Measurements from ENCODE around the gene ERC2. TPM values are rescaled to one million over a fixed set of nuclear protein-coding genes. Genes with fewer than 3 reads are reported as not detected.
"Not testable (repeated sequence)": the region's sequence is repeated elsewhere in the genome, so short reads cannot be mapped to it uniquely, and the experiment has no call there.

ERC2 gene
- total RNA-seq: 0.79 and 2.4 TPM in 2 replicates

DNA sequence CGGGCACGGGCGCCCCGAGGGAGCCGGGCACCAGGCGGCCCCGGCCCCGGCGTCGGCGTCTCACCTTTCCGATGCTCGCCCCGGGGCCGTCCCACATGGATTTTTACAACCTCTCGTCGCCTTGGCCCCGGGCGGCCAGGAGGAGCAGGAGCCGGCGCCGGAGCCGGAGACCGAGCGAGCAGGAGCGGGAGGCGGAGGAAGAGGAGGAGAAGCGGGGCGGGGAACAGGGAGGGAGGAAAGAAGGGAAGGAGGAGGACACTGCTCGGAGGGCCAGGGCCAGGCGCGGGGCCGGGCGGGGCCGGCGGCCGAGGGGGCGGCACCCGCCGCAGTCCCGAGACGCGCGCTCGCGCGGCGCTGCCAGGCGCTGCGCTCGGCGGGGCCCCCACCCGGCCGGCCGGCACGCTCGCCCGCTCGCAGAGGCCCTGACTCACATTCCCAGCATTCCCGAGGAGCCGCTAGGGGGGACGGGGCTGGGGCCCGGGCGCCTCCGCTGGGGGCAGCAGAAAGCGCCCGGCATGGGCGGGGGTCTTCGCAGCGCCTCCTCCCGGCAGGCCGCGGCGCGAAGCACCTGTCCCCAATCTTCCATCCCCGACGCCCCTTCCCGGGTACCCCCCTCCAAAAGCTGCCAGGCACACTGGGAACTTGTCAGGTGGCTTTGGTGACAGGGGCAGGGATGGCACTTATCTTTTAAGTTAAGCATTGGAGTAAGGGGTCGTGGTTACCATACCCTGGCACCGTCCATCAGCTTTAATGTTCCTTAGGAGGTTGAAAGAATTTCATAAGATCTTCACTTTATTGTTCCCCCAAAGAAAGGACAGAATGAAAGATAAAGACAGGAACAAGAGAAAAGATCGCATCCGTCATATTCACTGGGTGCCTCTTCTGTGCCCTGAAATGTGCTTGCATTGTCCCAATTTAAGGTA, at the start of gene ERC2:
TSS of gene ERC2 (minus strand) at position 284 of the 923 bp plus-strand sequence.
- DNase-seq: peak; percentile 36

- DNase-seq: no peak
Measured at GRCh38 chr3:56502738-56503137, 34.5 kb upstream of the ERC2 start.

GRCh38 chr3:56496376-56496775, 28.1 kb upstream of the ERC2 start:
- DNase-seq: not testable (repeated sequence)

DNA sequence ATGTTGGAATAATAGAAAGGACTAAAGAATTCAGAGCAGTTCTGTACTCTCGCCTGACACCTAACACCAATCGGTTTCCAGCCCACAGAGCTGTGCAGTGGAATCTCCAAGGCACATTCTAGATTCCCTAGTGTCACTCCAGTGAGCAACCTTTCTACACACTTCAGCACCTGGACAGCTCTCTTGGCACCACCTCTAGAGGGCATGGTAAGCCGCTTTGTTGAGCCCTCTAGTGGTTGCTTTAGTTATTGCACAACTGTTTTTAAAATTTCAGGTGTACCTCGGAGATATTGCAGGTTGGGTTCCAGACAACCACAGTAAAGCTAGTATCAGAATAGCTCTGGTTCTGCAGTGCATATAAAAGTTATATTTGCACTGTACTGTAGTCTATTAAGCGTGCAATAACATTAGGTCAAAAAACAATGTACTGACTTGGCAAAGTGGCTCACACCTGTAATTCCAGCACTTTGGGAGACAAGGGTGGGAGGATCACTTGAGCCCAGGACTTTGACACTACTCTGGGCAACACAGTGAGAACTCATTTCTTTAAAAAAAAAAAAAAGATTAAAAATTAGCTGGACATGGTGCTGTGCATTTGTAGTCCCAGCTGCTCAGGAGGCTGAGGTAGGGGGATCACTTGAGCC, 26.5 kb upstream of the ERC2 start:
- DNase-seq: peak; percentile 91

DNA sequence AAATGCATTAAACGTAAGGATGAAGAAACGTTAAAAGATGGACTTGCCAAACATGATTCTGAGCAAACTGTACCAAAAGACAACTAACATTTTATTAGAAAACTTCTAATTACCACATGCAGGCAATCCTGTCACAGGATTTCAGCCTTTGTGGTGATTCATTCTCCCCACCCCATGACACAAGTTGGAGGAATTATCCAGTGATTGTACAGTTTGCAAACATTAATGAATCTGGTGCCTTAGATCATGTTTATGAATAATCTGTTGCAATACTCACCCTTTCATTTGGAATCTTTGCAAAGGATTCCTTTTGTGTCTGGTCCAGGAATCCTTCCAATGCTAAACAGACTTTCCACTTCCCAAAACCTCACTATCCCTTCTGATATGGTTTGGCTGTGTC, 23.3 kb upstream of the ERC2 start:
- DNase-seq: no peak

DNA sequence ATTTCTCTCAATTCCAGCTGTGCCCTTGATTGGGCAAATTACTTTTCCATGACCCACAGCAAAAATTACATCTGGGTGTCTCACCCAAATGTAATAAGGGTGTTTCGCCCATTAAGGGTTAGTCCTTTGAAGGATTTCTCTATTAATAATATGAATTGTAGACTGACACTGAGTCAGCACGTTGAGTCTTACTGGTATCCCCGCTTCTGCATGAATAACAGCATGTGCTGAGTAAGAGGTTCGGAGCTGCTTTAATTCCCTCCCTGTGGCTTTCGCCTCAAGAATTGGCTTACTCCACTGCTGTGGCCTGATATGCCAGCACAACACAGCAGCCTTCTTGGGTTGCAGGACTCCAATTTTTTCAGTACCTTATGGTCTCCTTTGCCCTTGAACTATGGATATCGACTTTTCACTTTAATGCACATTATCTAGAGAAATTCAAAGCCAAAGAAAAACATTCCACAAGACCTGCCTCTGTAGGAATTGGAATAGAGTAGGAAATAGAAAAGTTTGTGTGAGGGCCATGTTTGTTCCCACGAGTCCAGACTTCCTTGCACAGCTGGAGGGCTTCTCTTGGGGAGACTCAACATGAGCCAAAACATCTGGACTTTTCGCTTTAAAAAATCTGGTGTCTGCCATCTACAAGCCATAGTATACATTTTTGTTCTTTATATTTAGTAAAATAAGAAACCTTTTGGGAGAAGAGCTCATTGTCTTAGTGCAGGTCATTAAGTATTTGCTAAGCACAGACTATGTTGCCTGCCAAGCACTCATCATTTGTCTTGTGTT, 20.7 kb upstream of the ERC2 start:
- DNase-seq: no peak

- DNase-seq: no peak
Measured at GRCh38 chr3:56484525-56485032, 16.3 kb upstream of the ERC2 start.

DNA sequence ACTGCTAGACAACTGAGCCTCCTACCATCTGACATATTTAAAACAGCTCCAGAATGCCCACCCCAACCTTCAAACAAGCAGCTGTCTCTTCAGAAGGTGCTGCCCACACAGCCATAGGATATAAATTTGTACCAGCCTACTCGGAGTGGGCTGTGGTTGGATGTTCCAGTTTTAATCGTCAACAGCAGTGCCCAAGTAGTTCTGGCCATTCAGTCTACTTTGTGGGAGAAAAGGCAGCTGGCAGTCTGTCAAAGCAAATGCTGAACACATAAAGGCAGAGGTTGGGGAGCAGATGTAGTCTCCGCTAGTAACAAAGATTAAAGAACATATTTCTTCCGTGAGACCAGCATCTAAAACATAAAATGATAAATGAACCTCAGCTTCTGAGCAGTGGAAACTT, 15.9 kb upstream of the ERC2 start:
- no peak for DNase-seq

DNA sequence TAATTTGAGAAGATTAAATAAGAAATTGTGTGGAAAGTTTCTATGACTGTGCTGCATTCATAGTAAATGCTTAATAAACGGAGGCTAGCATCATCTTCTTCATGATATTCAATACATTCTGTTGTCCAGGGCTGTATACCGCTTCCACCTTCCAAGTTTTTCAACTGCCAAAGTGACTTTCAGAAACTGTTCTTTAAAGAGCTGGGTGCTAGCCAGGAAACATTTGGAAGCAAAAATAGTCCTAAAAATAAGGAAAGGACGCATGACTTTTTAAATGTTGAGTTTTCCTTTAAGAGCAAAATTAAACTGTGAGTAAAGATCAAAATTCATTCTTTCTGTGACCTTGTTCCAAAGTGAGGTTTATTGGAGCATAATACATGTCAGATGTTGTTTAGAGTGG, 9.4 kb upstream of the ERC2 start:
- DNase-seq: no peak

GRCh38 chr3:56476771-56477170, 8.5 kb upstream of the ERC2 start:
- DNase-seq: no peak

GRCh38 chr3:56471771-56472170, 3.5 kb upstream of the ERC2 start:
- no peak for DNase-seq

- DNase-seq: no peak
Measured at GRCh38 chr3:56469141-56469540, 874 bp upstream of the ERC2 start.

DNA sequence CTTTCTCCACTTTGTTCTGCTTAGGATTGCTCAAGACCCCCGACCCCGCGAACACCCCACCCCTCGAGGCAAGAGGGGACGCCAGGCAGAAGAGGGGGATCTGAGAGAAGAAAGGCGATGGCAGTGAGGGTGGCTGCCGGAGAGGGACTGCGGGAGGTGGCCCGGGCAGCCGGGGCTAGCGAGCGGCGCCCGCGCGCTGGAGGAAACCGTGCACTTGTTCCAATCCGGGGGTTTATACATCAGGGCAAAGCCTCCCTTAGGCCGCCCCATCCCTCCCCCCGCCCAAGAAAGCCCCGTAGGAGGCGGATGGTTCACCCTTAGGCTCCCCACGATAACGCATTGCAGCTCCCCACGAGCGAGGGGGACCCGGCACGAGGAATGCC, 475 bp downstream of the ERC2 start:
- no peak for DNase-seq

- peak; percentile 66 for DNase-seq
Measured at GRCh38 chr3:56467108-56467507, 1.2 kb downstream of the ERC2 start.

- DNase-seq: no peak
Measured at GRCh38 chr3:56459719-56460118, 8.5 kb downstream of the ERC2 start.

- no peak for DNase-seq
Measured at GRCh38 chr3:56459104-56459496, 9.2 kb downstream of the ERC2 start.

DNA sequence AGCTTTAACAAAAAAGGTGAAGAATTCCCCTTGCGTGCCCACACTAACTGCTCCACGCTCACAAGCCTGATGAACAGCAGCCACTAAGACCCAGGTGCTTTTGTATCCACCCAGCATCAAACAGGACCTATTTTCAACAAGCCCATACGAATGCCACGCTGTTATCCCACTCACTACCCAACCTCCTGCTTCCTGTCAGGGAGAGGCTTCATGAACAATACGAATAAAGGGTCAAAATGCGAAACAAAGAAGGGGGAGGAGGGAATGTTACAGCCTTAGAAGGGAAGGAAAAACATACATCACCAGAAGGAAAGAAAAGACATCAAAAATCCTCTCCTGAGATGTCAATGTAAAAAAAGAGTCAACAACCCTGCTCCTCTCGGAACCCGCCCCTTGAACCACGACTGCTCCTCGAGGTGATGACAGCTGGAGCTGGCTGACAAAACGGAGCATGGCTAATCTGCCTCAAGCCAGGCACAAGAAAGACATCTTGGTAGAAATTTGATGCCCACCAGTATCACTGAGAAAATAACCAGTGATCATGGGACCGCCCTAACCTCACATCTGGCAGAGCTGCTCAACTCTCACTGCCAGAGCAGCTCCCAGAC, 9.7 kb downstream of the ERC2 start:
- no peak for DNase-seq

- no peak for DNase-seq
Measured at GRCh38 chr3:56456117-56456516, 12.2 kb downstream of the ERC2 start.

DNA sequence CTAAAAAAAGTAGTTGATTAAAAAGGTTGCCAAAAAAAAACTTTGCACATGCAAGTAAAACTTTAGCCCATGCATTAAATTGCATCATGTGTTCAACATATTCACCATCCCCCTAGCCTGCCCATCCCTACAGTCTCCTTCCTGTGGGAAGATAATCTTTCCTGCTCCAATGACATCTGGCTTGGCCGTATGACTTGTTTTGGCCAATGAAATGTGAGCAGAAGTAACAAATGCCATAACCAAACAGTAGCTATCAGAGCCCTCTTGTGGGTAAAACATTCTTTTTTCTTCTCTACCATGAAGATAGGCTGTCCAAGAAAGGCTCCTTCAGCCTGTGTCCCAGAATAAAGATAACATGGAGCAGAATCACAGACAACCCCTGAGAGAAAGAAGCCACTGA, 15.3 kb downstream of the ERC2 start:
- DNase-seq: no peak

DNA sequence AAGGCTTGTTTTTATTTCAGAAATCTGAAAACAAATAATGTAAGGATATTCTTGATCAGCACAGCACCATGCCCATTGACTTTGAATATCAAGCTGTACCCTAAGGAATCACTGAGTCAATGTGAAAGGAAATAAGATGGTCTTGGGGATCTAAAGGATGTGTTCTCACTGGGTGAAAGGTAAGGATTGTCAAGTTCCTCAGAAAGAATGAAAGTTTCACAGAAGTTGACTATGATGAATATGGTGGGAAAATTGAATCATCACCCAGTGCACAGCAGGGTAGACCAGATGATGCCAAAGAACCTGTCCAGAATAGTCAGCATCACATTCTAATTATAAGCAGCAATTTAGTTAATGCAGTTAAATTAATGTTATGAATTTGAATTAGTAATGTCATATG, 16.2 kb downstream of the ERC2 start:
- no peak for DNase-seq

DNA sequence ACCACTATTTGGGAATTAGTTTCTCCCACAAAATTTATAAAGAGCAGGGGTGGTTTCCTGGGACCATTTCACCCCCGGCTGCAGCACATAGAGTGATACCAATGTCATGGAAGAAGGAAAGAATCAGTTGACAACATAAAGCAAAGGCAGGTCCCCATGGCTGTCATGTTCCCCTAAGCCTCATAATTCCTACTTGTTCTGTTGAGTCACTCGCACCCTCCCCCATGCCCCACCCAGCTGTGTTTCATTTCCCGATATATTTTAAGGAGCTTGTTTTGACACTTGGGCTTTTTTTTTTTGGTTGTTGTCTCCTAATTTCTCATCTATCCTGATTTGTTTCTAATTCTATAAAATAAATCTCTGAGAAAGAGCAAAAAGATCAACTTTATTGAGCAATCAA, 24.9 kb downstream of the ERC2 start:
- no peak for DNase-seq

GRCh38 chr3:56428667-56429066, 39.6 kb downstream of the ERC2 start:
- no peak for DNase-seq

DNA sequence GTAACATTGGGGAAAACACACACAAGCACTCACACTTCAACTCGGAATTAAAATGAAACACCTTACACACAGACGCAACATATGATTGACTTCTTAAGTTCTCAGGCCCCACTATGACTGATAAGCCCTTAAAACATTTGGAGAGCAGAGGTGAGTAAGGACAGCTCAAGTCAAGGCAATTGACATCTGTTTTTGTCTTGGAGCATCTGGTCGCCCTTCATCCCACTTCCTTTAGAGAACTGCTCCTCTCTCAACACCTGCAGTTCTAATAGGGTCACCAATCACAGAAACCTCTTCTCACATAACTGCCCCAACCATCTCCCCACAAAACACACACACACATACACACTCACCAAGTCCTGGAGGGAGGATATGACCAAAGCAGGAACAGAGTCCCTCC, 43.4 kb downstream of the ERC2 start:
- DNase-seq: no peak

Data from dermis blood vessel endothelial cell (primary cell).